H7 (cell line): Measurements from ENCODE around the gene SLC24A2. TPM values are rescaled to one million over a fixed set of nuclear protein-coding genes. Genes with fewer than 3 reads are reported as not detected.

Source experiments
- DNase-seq: peaks from one replicate; pipeline ENCODE4 v3.0.0; 2012
- H3K27me3 ChIP-seq: 2 replicates; pipeline ENCODE4 v1.6.0; 2011; ENCODE audit warnings: mild to moderate bottlenecking, low read length; ENCODE audit not compliant: control insufficient read depth, insufficient read depth
- H3K36me3 ChIP-seq: replicated peaks from 2 replicates; pipeline ENCODE4 v1.5.1; 2011; ENCODE audit warnings: low read length; ENCODE audit not compliant: control insufficient read depth, insufficient read depth
- H3K4me3 ChIP-seq: 2 replicates; pipeline ENCODE4 v1.5.1; 2011; ENCODE audit warnings: low read depth, mild to moderate bottlenecking, control low read depth, low read length, moderate library complexity; ENCODE audit not compliant: insufficient read depth
- total RNA-seq: library from RNA; depleted of rRNA; stranded (reverse); fragments of >200 nt; shearing (Covaris generic); gene quantifications from 2 replicates; pipeline ENCODE4 v1.2.3, GENCODE V29; 2014

The SLC24A2 gene
- total RNA-seq, 1 experiment from 2014 or later: 0.35 TPM

GRCh38 chr9:19784136-19784535 lies 4.7 kb downstream of the SLC24A2 start:
- no peak overlapping the region for H3K4me3 ChIP-seq

GRCh38 chr9:19783500-19783899 lies 5.3 kb downstream of the SLC24A2 start:
- no peak overlapping the region for H3K4me3 ChIP-seq
- peaks cover 9% of the 10 kb centered on the region for H3K27me3 ChIP-seq
- no peaks in the 10 kb centered on the region for H3K36me3 ChIP-seq
- no peak for DNase-seq

More at GRCh38 chr9:19784136-19784535, 4.7 kb downstream of the SLC24A2 start:
- Histone ChIP-seq H3K27me3 (peaks cover 14% of the 10 kb centered on the region), H3K36me3 (no peaks in the 10 kb centered on the region)
- no peak for DNase-seq

- H3K4me3 ChIP-seq: no peak overlapping the region
- H3K36me3 ChIP-seq: no peaks in the 10 kb centered on the region
- peak; percentile 51 for DNase-seq
- H3K27me3 ChIP-seq: peaks cover 2% of the 10 kb centered on the region; the same call in 1 of the 2 replicates
Observed at GRCh38 chr9:19782005-19782404, 6.8 kb downstream of the SLC24A2 start.

GRCh38 chr9:19781240-19781639 lies 7.6 kb downstream of the SLC24A2 start:
- no peaks in the 10 kb centered on the region; the same call in 1 of the 2 replicates for H3K27me3 ChIP-seq
- H3K36me3 ChIP-seq: no peaks in the 10 kb centered on the region
- DNase-seq: no peak
- H3K4me3 ChIP-seq: no peak overlapping the region

- no peak for DNase-seq
- Histone ChIP-seq H3K27me3 (no peaks in the 10 kb centered on the region), H3K36me3 (no peaks in the 10 kb centered on the region), H3K4me3 (no peak overlapping the region)
Observed at GRCh38 chr9:19771446-19771845, 17.4 kb downstream of the SLC24A2 start.

- Histone ChIP-seq H3K36me3 (no peaks in the 10 kb centered on the region), H3K27me3 (no peaks in the 10 kb centered on the region), H3K4me3 (no peak overlapping the region)
- DNase-seq: no peak
Observed at GRCh38 chr9:19770973-19771372, 17.9 kb downstream of the SLC24A2 start.

GRCh38 chr9:19769213-19769612 lies 19.6 kb downstream of the SLC24A2 start:
- DNase-seq: no peak
- Histone ChIP-seq H3K4me3 (no peak overlapping the region), H3K27me3 (no peaks in the 10 kb centered on the region), H3K36me3 (no peaks in the 10 kb centered on the region)

GRCh38 chr9:19768798-19769197 lies 20.0 kb downstream of the SLC24A2 start:
- Histone ChIP-seq H3K36me3 (no peaks in the 10 kb centered on the region), H3K27me3 (no peaks in the 10 kb centered on the region), H3K4me3 (no peak overlapping the region)
- DNase-seq: no peak

- no peak overlapping the region for H3K4me3 ChIP-seq
- no peaks in the 10 kb centered on the region for H3K36me3 ChIP-seq
- DNase-seq: no peak
- H3K27me3 ChIP-seq: no peaks in the 10 kb centered on the region
Observed at GRCh38 chr9:19759066-19759465, 29.8 kb downstream of the SLC24A2 start.

- no peak for DNase-seq
- Histone ChIP-seq H3K36me3 (no peaks in the 10 kb centered on the region), H3K27me3 (no peaks in the 10 kb centered on the region), H3K4me3 (no peak overlapping the region)
Observed at GRCh38 chr9:19757745-19758144, 31.1 kb downstream of the SLC24A2 start.

- Histone ChIP-seq H3K4me3 (no peak overlapping the region), H3K36me3 (no peaks in the 10 kb centered on the region), H3K27me3 (no peaks in the 10 kb centered on the region)
- no peak for DNase-seq
Observed at GRCh38 chr9:19754921-19755320, 33.9 kb downstream of the SLC24A2 start.

- no peak overlapping the region for H3K4me3 ChIP-seq
- no peak for DNase-seq
- no peaks in the 10 kb centered on the region for H3K36me3 ChIP-seq
- H3K27me3 ChIP-seq: no peaks in the 10 kb centered on the region
Observed at GRCh38 chr9:19748278-19749126, 40.3 kb downstream of the SLC24A2 start.

- Histone ChIP-seq H3K4me3 (no peak overlapping the region), H3K27me3 (no peaks in the 10 kb centered on the region), H3K36me3 (no peaks in the 10 kb centered on the region)
- no peak for DNase-seq
Observed at GRCh38 chr9:19746223-19746622, 42.6 kb downstream of the SLC24A2 start.

- no peaks in the 10 kb centered on the region for H3K36me3 ChIP-seq
- DNase-seq: no peak
- H3K27me3 ChIP-seq: no peaks in the 10 kb centered on the region
- no peak overlapping the region for H3K4me3 ChIP-seq
Observed at GRCh38 chr9:19741178-19741577, 47.7 kb downstream of the SLC24A2 start.
